ENCODE measurements around the gene IL11RA. TPM values are rescaled to one million over a fixed set of nuclear protein-coding genes. Genes with fewer than 3 reads are reported as not detected.
A peak's percentile ranks its signal among the peaks of the same experiment; 100 is the strongest.

IL11RA gene
- total RNA-seq, 1 donor from 2014 or later, result 15.4 TPM

DNA sequence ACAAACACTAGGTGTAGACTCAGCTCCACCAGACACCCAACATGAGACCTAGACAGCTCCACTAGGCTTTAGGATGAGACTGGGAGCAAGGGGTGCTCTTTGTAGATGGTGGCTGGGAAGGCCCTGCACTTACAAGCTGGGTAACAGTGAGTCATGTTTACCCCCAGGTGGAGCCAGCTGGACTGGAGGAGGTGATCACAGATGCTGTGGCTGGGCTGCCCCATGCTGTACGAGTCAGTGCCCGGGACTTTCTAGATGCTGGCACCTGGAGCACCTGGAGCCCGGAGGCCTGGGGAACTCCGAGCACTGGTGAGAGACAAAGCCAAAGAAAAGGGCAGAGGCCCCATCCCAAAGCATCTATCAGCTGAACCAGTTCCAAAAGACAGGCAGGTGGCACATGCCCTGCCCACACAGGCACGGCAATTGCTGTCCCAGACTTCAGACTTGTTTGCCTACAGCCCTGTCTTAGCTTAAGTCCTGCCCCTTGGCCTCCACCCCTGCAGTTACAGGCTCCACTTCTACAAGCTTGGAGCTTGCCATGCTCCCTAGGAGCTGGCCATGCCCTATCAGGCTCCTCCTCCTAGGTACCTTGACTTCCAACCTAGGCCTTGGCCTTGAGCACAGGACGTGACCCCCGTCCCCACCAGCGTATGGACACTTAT lies 7.7 kb downstream of the IL11RA start:
- no peaks in the 10 kb centered on the region for H3K27me3 Mint-ChIP-seq (ENCODE audit: low read depth)
- TF ChIP-seq, protein P1, sequence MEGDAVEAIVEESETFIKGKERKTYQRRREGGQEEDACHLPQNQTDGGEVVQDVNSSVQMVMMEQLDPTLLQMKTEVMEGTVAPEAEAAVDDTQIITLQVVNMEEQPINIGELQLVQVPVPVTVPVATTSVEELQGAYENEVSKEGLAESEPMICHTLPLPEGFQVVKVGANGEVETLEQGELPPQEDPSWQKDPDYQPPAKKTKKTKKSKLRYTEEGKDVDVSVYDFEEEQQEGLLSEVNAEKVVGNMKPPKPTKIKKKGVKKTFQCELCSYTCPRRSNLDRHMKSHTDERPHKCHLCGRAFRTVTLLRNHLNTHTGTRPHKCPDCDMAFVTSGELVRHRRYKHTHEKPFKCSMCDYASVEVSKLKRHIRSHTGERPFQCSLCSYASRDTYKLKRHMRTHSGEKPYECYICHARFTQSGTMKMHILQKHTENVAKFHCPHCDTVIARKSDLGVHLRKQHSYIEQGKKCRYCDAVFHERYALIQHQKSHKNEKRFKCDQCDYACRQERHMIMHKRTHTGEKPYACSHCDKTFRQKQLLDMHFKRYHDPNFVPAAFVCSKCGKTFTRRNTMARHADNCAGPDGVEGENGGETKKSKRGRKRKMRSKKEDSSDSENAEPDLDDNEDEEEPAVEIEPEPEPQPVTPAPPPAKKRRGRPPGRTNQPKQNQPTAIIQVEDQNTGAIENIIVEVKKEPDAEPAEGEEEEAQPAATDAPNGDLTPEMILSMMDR (conservative IDR thresholded peaks at IDR 0.05), result no peak
- no peak overlapping the region for H3K27ac Mint-ChIP-seq (ENCODE audit: unreplicated experiment)
- no peaks in the 10 kb centered on the region for H3K36me3 Mint-ChIP-seq (ENCODE audit: low read depth)
- peaks cover 7% of the 10 kb centered on the region for H3K4me1 Mint-ChIP-seq
- H3K9me3 Mint-ChIP-seq, result no peaks in the 10 kb centered on the region
- DNase-seq (ENCODE audit: low read depth, low spot score), result no peak
- no peak overlapping the region for H3K4me3 Mint-ChIP-seq

DNA sequence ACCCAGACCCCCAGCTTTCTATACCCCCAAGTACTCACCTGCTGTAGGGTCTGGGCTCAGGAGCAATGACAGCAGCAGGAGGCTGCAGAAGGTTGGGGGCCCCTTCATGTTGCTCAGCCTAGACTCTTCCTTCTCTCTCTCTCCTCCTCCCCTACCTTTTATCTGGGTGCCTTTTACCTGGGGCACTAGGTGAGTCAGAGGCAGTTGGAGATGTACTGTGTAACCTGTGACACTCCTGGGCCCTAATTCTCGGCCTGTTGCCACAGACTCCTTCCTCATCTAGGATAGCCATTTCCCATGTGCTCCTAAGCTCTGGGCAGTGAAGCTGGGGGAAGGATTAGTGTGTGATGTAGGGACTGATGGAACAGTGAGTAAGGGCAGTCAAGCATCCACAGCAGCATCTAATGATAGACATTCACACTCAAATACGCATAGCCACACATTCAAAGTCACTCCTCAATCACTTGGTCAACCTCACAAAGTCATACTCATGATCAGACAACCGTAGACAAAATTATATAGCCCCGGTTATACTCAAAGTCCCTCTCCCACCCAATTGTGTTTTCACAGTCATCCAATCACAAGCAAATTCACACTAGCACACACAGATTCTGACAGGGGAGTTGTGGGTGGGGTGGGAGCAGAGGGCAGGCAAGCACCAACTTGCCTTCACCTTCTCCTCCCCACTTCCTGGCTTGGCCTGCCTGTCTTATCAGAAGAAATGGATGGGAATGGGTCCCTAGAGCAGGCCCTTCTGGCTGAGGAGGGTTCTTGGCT lies 10.7 kb downstream of the IL11RA start, which contains the start of gene CCL27:
Gene CCL27 (minus strand): TSS at position 132 of the 777 bp plus-strand sequence. CDS start 24 bp downstream, at position 108.
- H3K27me3 Mint-ChIP-seq (ENCODE audit: low read depth), result no peaks in the 10 kb centered on the region
- no peak for DNase-seq (ENCODE audit: low read depth, low spot score)
- TF ChIP-seq, protein P1 (conservative IDR thresholded peaks at IDR 0.05), result no peak
- H3K36me3 Mint-ChIP-seq (ENCODE audit: low read depth), result peaks cover 5% of the 10 kb centered on the region
- H3K27ac Mint-ChIP-seq (ENCODE audit: unreplicated experiment), result peak within 1 kb of the TSS; percentile 71
- peaks cover 14% of the 10 kb centered on the region for H3K4me1 Mint-ChIP-seq
- H3K9me3 Mint-ChIP-seq, result no peaks in the 10 kb centered on the region
- peak within 1 kb of the TSS; percentile 56 for H3K4me3 Mint-ChIP-seq

DNA sequence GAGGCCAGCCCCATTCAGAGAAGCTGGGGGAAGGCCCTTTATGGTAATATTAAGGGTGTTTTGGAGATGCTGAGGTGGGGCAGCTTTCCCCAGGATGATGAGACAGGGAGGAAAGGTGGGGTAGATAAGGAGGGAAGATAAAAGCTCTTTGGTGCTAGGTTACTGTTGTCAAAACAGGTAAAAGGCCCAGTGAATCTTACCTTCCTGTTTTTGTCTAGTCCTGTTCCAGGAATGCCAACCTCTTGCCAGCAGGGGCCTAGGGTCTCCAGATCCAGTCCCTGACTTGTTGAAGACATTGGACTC lies 11.3 kb downstream of the IL11RA start:
- Mint-ChIP-seq H3K27ac (ENCODE audit: unreplicated experiment) (no peak overlapping the region), H3K4me3 (peak overlapping the region; percentile 56), H3K36me3 (ENCODE audit: low read depth) (peaks cover 7% of the 10 kb centered on the region), H3K4me1 (peaks cover 14% of the 10 kb centered on the region), H3K27me3 (ENCODE audit: low read depth) (no peaks in the 10 kb centered on the region), H3K9me3 (no peaks in the 10 kb centered on the region)
- TF ChIP-seq, protein P1 (conservative IDR thresholded peaks at IDR 0.05), result no peak
- DNase-seq (ENCODE audit: low read depth, low spot score), result no peak

DNA sequence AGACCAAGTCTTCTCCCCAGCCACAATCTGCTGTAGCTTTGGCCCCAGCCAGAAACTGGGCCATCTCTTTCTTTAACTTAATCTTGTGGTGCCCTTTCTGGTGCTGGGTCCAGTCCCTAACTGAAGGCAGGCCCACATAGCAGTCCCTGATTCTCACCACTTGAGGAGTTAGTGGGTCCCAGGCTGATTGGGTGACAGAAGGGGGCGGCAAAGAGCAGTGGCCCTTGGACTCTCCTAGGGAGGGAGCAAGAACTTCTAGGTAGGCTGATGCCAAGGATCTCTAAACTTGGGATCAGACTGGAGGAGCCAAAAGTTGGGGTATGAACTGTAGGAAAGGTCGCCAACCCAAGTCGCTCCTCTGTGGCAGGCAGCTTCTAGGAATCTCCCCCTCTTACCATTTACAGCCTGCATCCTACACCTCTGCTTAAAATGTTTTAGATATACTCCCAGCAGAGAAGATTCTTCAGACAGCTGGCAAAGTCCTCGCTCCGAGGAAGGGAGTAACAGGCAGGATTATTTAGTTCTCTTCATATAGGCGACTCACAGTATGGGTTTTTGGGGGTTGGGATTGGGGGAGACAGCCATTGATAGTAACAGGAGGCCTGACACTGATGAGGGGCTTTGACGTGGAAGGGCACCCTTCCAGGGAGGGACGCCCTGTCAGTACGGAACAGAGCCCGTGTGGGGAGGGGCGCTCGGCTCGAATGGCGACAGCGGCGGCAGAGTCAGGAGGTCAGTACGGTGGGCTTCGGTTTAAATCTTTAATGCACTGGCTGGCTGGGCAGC lies 12.5 kb downstream of the IL11RA start:
- TF ChIP-seq, protein P1 (conservative IDR thresholded peaks at IDR 0.05), result peak; percentile 66
- Mint-ChIP-seq H3K4me3 (peak overlapping the region; percentile 96), H3K27me3 (ENCODE audit: low read depth) (no peaks in the 10 kb centered on the region), H3K9me3 (peaks cover 5% of the 10 kb centered on the region), H3K4me1 (peaks cover 14% of the 10 kb centered on the region), H3K27ac (ENCODE audit: unreplicated experiment) (peak overlapping the region; percentile 93), H3K36me3 (ENCODE audit: low read depth) (peaks cover 18% of the 10 kb centered on the region)
- DNase-seq (ENCODE audit: low read depth, low spot score), result peak; percentile 74

DNA sequence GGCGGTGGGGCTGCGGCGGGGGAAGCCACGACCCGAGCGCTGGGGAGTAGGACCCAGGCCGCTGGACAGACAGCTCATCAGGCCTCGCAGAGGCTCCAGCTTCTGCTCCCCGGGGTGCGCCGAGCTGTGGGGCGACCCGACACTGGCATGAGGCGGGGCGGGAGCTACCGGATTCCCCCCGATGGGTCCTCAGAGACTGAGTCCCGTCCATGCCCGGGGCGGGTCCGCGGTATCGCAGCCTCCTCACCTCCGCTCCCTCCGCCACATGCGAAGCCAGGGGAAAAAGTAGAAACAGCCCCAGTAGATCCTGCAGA lies 13.0 kb downstream of the IL11RA start:
- TF ChIP-seq, protein P1 (conservative IDR thresholded peaks at IDR 0.05), result no peak
- Mint-ChIP-seq H3K4me3 (peak overlapping the region; percentile 96), H3K4me1 (peaks cover 14% of the 10 kb centered on the region), H3K9me3 (peaks cover 8% of the 10 kb centered on the region), H3K27ac (ENCODE audit: unreplicated experiment) (no peak overlapping the region), H3K36me3 (ENCODE audit: low read depth) (peaks cover 23% of the 10 kb centered on the region), H3K27me3 (ENCODE audit: low read depth) (no peaks in the 10 kb centered on the region)
- DNase-seq (ENCODE audit: low read depth, low spot score), result peak; percentile 25
